ENCODE results near the gene GRB10. TPM values are rescaled to one million over a fixed set of nuclear protein-coding genes. Genes with fewer than 3 reads are reported as not detected.

GRB10 gene
- total RNA-seq, 1 experiment from 2014 or later, result 68.2 TPM

DNA sequence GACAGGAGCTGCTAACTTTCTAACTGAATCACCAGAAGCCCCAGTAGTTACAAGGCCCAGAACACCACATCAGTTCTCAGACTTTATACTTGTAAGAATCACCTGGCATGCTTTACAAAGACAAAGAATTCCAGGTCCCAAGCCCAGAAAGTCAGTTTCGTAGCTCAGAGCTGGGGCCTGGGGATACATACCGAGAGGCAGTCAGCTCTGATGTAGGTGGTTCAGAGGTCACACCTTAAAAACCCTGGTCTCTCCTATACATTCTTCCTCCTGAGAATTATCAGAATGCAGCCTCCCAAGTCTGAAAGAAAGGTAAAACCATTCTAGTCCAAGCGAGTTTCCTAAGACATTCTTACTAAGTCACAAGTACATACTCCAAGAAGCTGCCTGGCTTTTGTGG lies 2.3 kb downstream of the GRB10 start:
- H3K4me3 Mint-ChIP-seq (ENCODE audit: unreplicated experiment), result no peak overlapping the region
- ChIA-PET POLR2A (no interaction called here), CTCF (interaction anchor here (0.5 to 2.2 kb wide), 9 partner anchors 11 to 380 kb away, joined by 3 to 8 read pairs (median 3); no protein-coding TSS in a partner anchor)
- H3K4me1 Mint-ChIP-seq (ENCODE audit: insufficient read depth, unreplicated experiment), result peaks cover 9% of the 10 kb centered on the region
- peaks cover 3% of the 10 kb centered on the region for H3K36me3 Mint-ChIP-seq (ENCODE audit: insufficient read depth, unreplicated experiment)
- H3K27me3 Mint-ChIP-seq (ENCODE audit: insufficient read depth, unreplicated experiment), result no peaks in the 10 kb centered on the region
- H3K27ac Mint-ChIP-seq (ENCODE audit: low read depth, unreplicated experiment), result no peak overlapping the region
- DNase-seq (ENCODE audit: unreplicated experiment), result no peak
- BruUV-seq (replicated peaks), result no TSS peak
- H3K9me3 Mint-ChIP-seq (ENCODE audit: unreplicated experiment), result no peaks in the 10 kb centered on the region
- TF ChIP-seq, protein P1, sequence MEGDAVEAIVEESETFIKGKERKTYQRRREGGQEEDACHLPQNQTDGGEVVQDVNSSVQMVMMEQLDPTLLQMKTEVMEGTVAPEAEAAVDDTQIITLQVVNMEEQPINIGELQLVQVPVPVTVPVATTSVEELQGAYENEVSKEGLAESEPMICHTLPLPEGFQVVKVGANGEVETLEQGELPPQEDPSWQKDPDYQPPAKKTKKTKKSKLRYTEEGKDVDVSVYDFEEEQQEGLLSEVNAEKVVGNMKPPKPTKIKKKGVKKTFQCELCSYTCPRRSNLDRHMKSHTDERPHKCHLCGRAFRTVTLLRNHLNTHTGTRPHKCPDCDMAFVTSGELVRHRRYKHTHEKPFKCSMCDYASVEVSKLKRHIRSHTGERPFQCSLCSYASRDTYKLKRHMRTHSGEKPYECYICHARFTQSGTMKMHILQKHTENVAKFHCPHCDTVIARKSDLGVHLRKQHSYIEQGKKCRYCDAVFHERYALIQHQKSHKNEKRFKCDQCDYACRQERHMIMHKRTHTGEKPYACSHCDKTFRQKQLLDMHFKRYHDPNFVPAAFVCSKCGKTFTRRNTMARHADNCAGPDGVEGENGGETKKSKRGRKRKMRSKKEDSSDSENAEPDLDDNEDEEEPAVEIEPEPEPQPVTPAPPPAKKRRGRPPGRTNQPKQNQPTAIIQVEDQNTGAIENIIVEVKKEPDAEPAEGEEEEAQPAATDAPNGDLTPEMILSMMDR (IDR thresholded peaks at IDR 0.05; ENCODE audit: unreplicated experiment), result no peak
- intact Hi-C loops (cut with micrococcal nuclease), result no loop called here

DNA sequence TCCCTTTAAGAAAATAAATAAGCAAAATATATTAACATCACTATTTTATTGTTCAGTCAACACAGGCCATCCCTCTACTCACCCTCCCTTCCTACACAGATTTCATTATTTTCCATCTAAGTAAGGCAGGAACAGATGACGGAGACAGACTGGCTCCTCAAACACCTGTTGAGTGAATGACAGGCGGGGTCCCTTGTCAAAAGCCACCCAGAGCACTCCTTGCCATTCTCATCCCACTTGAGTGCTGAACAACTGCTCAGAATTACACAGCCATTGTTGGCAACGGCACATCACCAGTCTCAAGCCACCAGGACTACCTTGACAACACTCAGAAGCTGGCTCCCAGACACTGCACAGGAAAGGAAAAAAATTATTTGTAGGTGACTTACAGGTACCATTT lies 3.3 kb downstream of the GRB10 start:
- peaks cover 9% of the 10 kb centered on the region for H3K4me1 Mint-ChIP-seq (ENCODE audit: insufficient read depth, unreplicated experiment)
- intact Hi-C loops (cut with micrococcal nuclease), result no loop called here
- no TSS peak for BruUV-seq (replicated peaks)

DNA sequence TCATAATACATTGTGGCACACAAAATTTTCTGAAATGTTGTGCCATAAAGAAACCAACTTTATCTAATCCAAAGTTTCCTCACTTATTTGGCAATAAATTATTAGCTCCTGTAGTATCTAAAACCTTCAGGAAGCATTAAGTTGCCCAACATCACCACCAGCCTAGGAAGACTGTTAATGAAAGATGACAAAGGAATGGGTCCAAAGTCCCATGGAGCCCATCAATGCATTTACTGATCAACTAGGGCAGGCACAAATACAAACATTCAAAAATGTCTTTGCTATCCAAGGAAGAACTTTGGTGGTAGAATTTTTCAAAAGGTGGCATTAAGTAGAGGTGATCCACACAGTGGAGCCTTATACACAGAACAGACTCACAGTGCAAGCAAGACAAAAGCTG lies 4.5 kb downstream of the GRB10 start:
- Mint-ChIP-seq H3K4me3 (ENCODE audit: unreplicated experiment) (no peak overlapping the region), H3K27me3 (ENCODE audit: insufficient read depth, unreplicated experiment) (no peaks in the 10 kb centered on the region), H3K27ac (ENCODE audit: low read depth, unreplicated experiment) (no peak overlapping the region), H3K4me1 (ENCODE audit: insufficient read depth, unreplicated experiment) (peaks cover 5% of the 10 kb centered on the region), H3K36me3 (ENCODE audit: insufficient read depth, unreplicated experiment) (no peaks in the 10 kb centered on the region), H3K9me3 (ENCODE audit: unreplicated experiment) (no peaks in the 10 kb centered on the region)
- POLR2A ChIA-PET, result no interaction called here
- no peak for DNase-seq (ENCODE audit: unreplicated experiment)
- CTCF ChIA-PET, result interaction anchor here (0.7 to 2.5 kb wide), 3 partner anchors 169 to 310 kb away, joined by 3 to 7 read pairs (median 3); no protein-coding TSS in a partner anchor
- intact Hi-C loops (cut with micrococcal nuclease), result no loop called here
- BruUV-seq (replicated peaks), result no TSS peak
- TF ChIP-seq, protein P1 (IDR thresholded peaks at IDR 0.05; ENCODE audit: unreplicated experiment), result no peak

More for the DNA sequence above, 3.3 kb downstream of the GRB10 start:
- TF ChIP-seq, protein P1 (IDR thresholded peaks at IDR 0.05; ENCODE audit: unreplicated experiment), result no peak
- no peaks in the 10 kb centered on the region for H3K9me3 Mint-ChIP-seq (ENCODE audit: unreplicated experiment)
- H3K27ac Mint-ChIP-seq (ENCODE audit: low read depth, unreplicated experiment), result no peak overlapping the region
- no peak overlapping the region for H3K4me3 Mint-ChIP-seq (ENCODE audit: unreplicated experiment)
- no peak for DNase-seq (ENCODE audit: unreplicated experiment)
- no peaks in the 10 kb centered on the region for H3K36me3 Mint-ChIP-seq (ENCODE audit: insufficient read depth, unreplicated experiment)
- POLR2A ChIA-PET, result no interaction called here
- CTCF ChIA-PET, result interaction anchor here (0.6 to 2.5 kb wide), 3 partner anchors 10 to 311 kb away, joined by 3 to 7 read pairs (median 3); no protein-coding TSS in a partner anchor
- H3K27me3 Mint-ChIP-seq (ENCODE audit: insufficient read depth, unreplicated experiment), result no peaks in the 10 kb centered on the region

DNA sequence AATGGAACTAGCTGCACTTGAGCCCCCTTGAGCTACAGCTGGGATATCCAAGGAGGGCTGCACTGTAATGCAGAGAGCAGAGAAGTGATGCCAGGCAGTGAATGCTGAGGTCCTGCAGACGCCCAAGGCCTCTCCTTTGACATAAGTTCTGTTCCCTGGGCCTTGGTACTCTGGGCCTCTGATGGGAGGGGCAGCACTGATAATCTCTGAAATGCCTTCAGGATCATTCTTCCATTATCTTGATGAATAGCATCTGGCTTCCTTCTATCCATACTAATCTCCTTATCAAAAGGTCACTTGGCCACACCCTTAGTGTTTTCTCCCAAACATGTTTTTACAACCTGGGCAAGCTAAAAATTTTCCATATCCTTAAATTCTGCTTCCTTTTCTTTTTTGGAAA lies 6.9 kb downstream of the GRB10 start:
- ChIA-PET POLR2A (no interaction called here), CTCF (interaction anchor here (0.6 to 0.7 kb wide), 3 partner anchors 114 to 498 kb away, joined by 3 to 4 read pairs (median 4); no protein-coding TSS in a partner anchor)
- Mint-ChIP-seq H3K27me3 (ENCODE audit: insufficient read depth, unreplicated experiment) (no peaks in the 10 kb centered on the region), H3K36me3 (ENCODE audit: insufficient read depth, unreplicated experiment) (peaks cover 4% of the 10 kb centered on the region), H3K4me3 (ENCODE audit: unreplicated experiment) (no peak overlapping the region), H3K9me3 (ENCODE audit: unreplicated experiment) (no peaks in the 10 kb centered on the region), H3K27ac (ENCODE audit: low read depth, unreplicated experiment) (no peak overlapping the region), H3K4me1 (ENCODE audit: insufficient read depth, unreplicated experiment) (no peaks in the 10 kb centered on the region)
- intact Hi-C loops (cut with micrococcal nuclease), result no loop called here
- no TSS peak for BruUV-seq (replicated peaks)
- TF ChIP-seq, protein P1 (IDR thresholded peaks at IDR 0.05; ENCODE audit: unreplicated experiment), result no peak
- no peak for DNase-seq (ENCODE audit: unreplicated experiment)
